Measurements from ENCODE around the gene HMCN2. TPM values are rescaled to one million over a fixed set of nuclear protein-coding genes. Genes with fewer than 3 reads are reported as not detected.

The HMCN2 gene
- total RNA-seq, 5 donors from 2014 or later (not counting 1 experiment from before 2014, with no cell fraction given) = 0.03 TPM; not detected in 4

GRCh38 chr9:130365323-130365721, 99.8 kb downstream of the HMCN2 start:
- no peak for DNase-seq
- H3K36me3 Mint-ChIP-seq = no peaks in the 10 kb centered on the region
- Histone ChIP-seq H3K36me3 (ENCODE audit: control insufficient read depth in 2 of 2, extremely low read depth in 1 of 2, insufficient read depth in 1 of 2, low read length in 1 of 2) (no peaks in the 10 kb centered on the region), H3K4me1 (ENCODE audit: control insufficient read depth in 1 of 2, extremely low read depth in 1 of 2, insufficient read depth in 2 of 2, low read length in 2 of 2) (no peaks in the 10 kb centered on the region), H3K27me3 (replicated peaks in 1 of 2; ENCODE audit: control insufficient read depth in 2 of 2, extremely low read depth in 1 of 2, insufficient read depth in 2 of 2, low read length in 1 of 2) (peaks cover 0 to 23% of the 10 kb centered on the region in 2 experiments), H3K27ac (ENCODE audit: low read length) (no peak overlapping the region), H3K9me3 (no peaks in the 10 kb centered on the region), H3K4me3 (ENCODE audit: control insufficient read depth in 1 of 2, extremely low read depth in 1 of 2, low read length in 1 of 2) (no peak overlapping the region)
- H3K27ac Mint-ChIP-seq = no peak overlapping the region
- WGBS (ENCODE audit: insufficient coverage) = 75% methylated on average over 6 of the region's 10 CpGs
- no peak for ATAC-seq (replicated peaks in 1 of 4)
- peaks cover 0 to 5% of the 10 kb centered on the region in 2 donors for H3K27me3 Mint-ChIP-seq
- no peak overlapping the region for H3K4me3 Mint-ChIP-seq
- POLR2A ChIA-PET = no interaction called here
- CTCF ChIA-PET = no interaction called here
- peaks cover 0 to 4% (median 0%) of the 10 kb centered on the region in 3 donors for H3K9me3 Mint-ChIP-seq
- peaks cover 5 to 10% (median 5%) of the 10 kb centered on the region in 3 donors for H3K4me1 Mint-ChIP-seq

- Histone ChIP-seq H3K4me1 (ENCODE audit: control insufficient read depth in 1 of 2, extremely low read depth in 1 of 2, insufficient read depth in 2 of 2, low read length in 2 of 2) (no peaks in the 10 kb centered on the region), H3K4me3 (ENCODE audit: control insufficient read depth in 1 of 2, extremely low read depth in 1 of 2, low read length in 1 of 2) (no peak overlapping the region), H3K36me3 (ENCODE audit: control insufficient read depth in 2 of 2, extremely low read depth in 1 of 2, insufficient read depth in 1 of 2, low read length in 1 of 2) (no peaks in the 10 kb centered on the region), H3K27me3 (replicated peaks in 1 of 2; ENCODE audit: control insufficient read depth in 2 of 2, extremely low read depth in 1 of 2, insufficient read depth in 2 of 2, low read length in 1 of 2) (peaks cover 0 to 23% of the 10 kb centered on the region in 2 experiments), H3K27ac (ENCODE audit: low read length) (no peak overlapping the region), H3K9me3 (no peaks in the 10 kb centered on the region)
- H3K36me3 Mint-ChIP-seq = no peaks in the 10 kb centered on the region
- no peak for ATAC-seq (replicated peaks in 1 of 4)
- WGBS (ENCODE audit: insufficient coverage) = 83% methylated on average over 1 of the region's 3 CpGs
- ChIA-PET CTCF (no interaction called here), POLR2A (no interaction called here)
- H3K4me1 Mint-ChIP-seq = peaks cover 5 to 10% (median 5%) of the 10 kb centered on the region in 3 donors
- H3K27me3 Mint-ChIP-seq = peaks cover 0 to 5% of the 10 kb centered on the region in 2 donors
- H3K9me3 Mint-ChIP-seq = peaks cover 0 to 4% (median 0%) of the 10 kb centered on the region in 3 donors
- H3K27ac Mint-ChIP-seq = no peak overlapping the region
- no peak overlapping the region for H3K4me3 Mint-ChIP-seq
- DNase-seq = no peak
These were observed 100.5 kb downstream of the HMCN2 start for GRCh38 chr9:130366072-130366471.

GRCh38 chr9:130366888-130367550, 101.5 kb downstream of the HMCN2 start:
- peaks cover 0 to 5% of the 10 kb centered on the region in 2 donors for H3K27me3 Mint-ChIP-seq
- H3K27ac Mint-ChIP-seq = no peak overlapping the region
- H3K36me3 ChIP-seq (ENCODE audit: control insufficient read depth in 2 of 2, extremely low read depth in 1 of 2, insufficient read depth in 1 of 2, low read length in 1 of 2) = no peaks in the 10 kb centered on the region
- peaks cover 5 to 10% (median 5%) of the 10 kb centered on the region in 3 donors for H3K4me1 Mint-ChIP-seq
- CTCF ChIA-PET = no interaction called here
- WGBS (ENCODE audit: insufficient coverage) = 82% methylated on average over 7 of the region's 8 CpGs
- H3K27me3 ChIP-seq (replicated peaks in 1 of 2; ENCODE audit: control insufficient read depth in 2 of 2, extremely low read depth in 1 of 2, insufficient read depth in 2 of 2, low read length in 1 of 2) = peaks cover 0 to 24% of the 10 kb centered on the region in 2 experiments
- H3K36me3 Mint-ChIP-seq = no peaks in the 10 kb centered on the region
- no peak overlapping the region for H3K4me3 ChIP-seq (ENCODE audit: control insufficient read depth in 1 of 2, extremely low read depth in 1 of 2, low read length in 1 of 2)
- DNase-seq (no peak), ATAC-seq (replicated peaks in 1 of 4) (no peak)
- H3K27ac ChIP-seq (ENCODE audit: low read length) = no peak overlapping the region
- H3K4me3 Mint-ChIP-seq = no peak overlapping the region
- POLR2A ChIA-PET = no interaction called here
- no peaks in the 10 kb centered on the region for H3K9me3 ChIP-seq
- peaks cover 0 to 4% (median 0%) of the 10 kb centered on the region in 3 donors for H3K9me3 Mint-ChIP-seq
- no peaks in the 10 kb centered on the region for H3K4me1 ChIP-seq (ENCODE audit: control insufficient read depth in 1 of 2, extremely low read depth in 1 of 2, insufficient read depth in 2 of 2, low read length in 2 of 2)

DNA sequence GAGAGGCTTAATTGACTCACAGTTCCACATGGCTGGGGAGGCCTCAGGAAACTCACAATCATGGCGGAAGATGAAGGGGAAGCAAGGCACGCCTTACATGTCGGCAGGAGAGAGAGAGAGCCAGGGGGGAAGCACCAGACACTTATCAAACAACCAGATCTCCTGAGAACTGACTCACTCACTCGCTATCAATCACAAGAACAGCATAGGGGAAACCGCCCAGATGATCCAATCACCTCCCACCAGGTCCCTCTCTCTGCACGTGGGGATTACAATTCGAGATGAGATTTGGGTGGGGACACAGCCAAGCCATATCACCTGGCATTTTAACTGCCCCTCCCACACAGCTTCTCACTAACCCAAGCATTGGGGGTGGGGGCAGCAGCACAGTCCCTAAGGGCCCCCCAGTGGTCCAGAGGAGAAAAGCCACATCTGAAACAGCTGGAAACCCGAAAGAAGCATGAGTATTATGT, 103.1 kb downstream of the HMCN2 start:
- CTCF ChIA-PET = no interaction called here

GRCh38 chr9:130370226-130370625, 104.7 kb downstream of the HMCN2 start:
- H3K27ac ChIP-seq (ENCODE audit: low read length) = no peak overlapping the region
- H3K27me3 Mint-ChIP-seq = peaks cover 2 to 6% of the 10 kb centered on the region in 2 donors

More for the DNA sequence above, 103.1 kb downstream of the HMCN2 start:
- H3K4me3 ChIP-seq (ENCODE audit: control insufficient read depth in 1 of 2, extremely low read depth in 1 of 2, low read length in 1 of 2) = no peak overlapping the region
- H3K36me3 Mint-ChIP-seq = no peaks in the 10 kb centered on the region
- no peaks in the 10 kb centered on the region for H3K4me1 ChIP-seq (ENCODE audit: control insufficient read depth in 1 of 2, extremely low read depth in 1 of 2, insufficient read depth in 2 of 2, low read length in 2 of 2)
- H3K9me3 ChIP-seq = no peaks in the 10 kb centered on the region
- H3K9me3 Mint-ChIP-seq = peaks cover 0 to 4% (median 0%) of the 10 kb centered on the region in 3 donors
- peak in 2 of 4 experiments; percentile 13 to 44 for ATAC-seq (replicated peaks in 1 of 4)
- 0% methylated on average over 1 of the region's 8 CpGs for WGBS (ENCODE audit: insufficient coverage)
- no peaks in the 10 kb centered on the region for H3K36me3 ChIP-seq (ENCODE audit: control insufficient read depth in 2 of 2, extremely low read depth in 1 of 2, insufficient read depth in 1 of 2, low read length in 1 of 2)
- no peak overlapping the region for H3K27ac ChIP-seq (ENCODE audit: low read length)
- POLR2A ChIA-PET = no interaction called here
- H3K27me3 Mint-ChIP-seq = peaks cover 2 to 5% of the 10 kb centered on the region in 2 donors
- H3K27me3 ChIP-seq (replicated peaks in 1 of 2; ENCODE audit: control insufficient read depth in 2 of 2, extremely low read depth in 1 of 2, insufficient read depth in 2 of 2, low read length in 1 of 2) = peaks cover 0 to 25% of the 10 kb centered on the region in 2 experiments
- H3K4me1 Mint-ChIP-seq = peaks cover 5 to 10% (median 5%) of the 10 kb centered on the region in 3 donors
- no peak overlapping the region for H3K4me3 Mint-ChIP-seq
- DNase-seq = no peak
- no peak overlapping the region for H3K27ac Mint-ChIP-seq

DNA sequence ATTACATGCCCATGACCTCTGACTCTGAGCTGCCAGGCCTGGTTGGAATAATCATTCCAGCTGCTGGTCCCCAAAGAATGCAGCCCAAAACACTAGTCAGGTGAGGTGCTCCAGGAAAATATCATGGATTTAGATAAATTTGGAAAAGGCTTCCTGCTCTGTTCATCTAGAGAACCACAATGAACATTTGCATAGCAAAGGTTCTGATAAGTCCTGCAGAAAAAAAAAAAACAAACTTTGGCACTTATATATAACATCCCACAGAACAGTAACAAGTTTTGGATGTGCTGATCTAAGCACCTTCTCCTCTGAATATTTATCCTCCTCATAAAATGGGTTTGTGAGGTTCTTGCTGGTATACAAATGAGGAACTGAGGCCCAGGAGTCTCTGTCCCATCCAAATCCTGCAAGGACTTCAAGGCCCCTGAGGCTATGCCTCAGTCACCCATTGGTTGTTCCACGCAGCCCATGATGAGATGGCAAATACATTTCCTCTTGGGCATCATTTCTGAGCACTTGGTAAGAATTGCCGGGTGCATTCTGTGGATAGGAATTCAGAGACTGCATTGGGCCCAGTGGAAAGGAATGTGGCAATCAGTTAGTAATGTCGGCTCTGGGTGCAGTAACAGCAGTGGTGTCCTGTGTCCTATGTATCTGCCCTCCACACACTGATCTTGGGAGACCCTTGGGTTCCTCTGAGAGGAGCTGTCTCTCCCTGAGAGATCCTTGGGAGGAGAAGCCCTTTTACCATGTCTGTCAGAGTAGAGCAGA, 105.8 kb downstream of the HMCN2 start:
- no peak overlapping the region for H3K4me3 ChIP-seq (ENCODE audit: control insufficient read depth in 1 of 2, extremely low read depth in 1 of 2, low read length in 1 of 2)
- H3K4me1 ChIP-seq (ENCODE audit: control insufficient read depth in 1 of 2, extremely low read depth in 1 of 2, insufficient read depth in 2 of 2, low read length in 2 of 2) = no peaks in the 10 kb centered on the region
- Mint-ChIP-seq H3K4me3 (no peak overlapping the region), H3K36me3 (no peaks in the 10 kb centered on the region), H3K27ac (no peak overlapping the region), H3K27me3 (peaks cover 2 to 6% of the 10 kb centered on the region in 2 donors), H3K4me1 (peaks cover 5 to 10% (median 5%) of the 10 kb centered on the region in 3 donors), H3K9me3 (peaks cover 0 to 4% (median 0%) of the 10 kb centered on the region in 3 donors)
- ATAC-seq (replicated peaks in 1 of 4) (no peak), DNase-seq (no peak)
- peaks cover 0 to 27% of the 10 kb centered on the region in 2 experiments for H3K27me3 ChIP-seq (replicated peaks in 1 of 2; ENCODE audit: control insufficient read depth in 2 of 2, extremely low read depth in 1 of 2, insufficient read depth in 2 of 2, low read length in 1 of 2)
- no peaks in the 10 kb centered on the region for H3K36me3 ChIP-seq (ENCODE audit: control insufficient read depth in 2 of 2, extremely low read depth in 1 of 2, insufficient read depth in 1 of 2, low read length in 1 of 2)
- ChIA-PET CTCF (no interaction called here), POLR2A (no interaction called here)
- H3K27ac ChIP-seq (ENCODE audit: low read length) = no peak overlapping the region
- 94% methylated on average over 2 of the region's 3 CpGs for WGBS (ENCODE audit: insufficient coverage)
- no peaks in the 10 kb centered on the region for H3K9me3 ChIP-seq

More at GRCh38 chr9:130370226-130370625, 104.7 kb downstream of the HMCN2 start:
- H3K9me3 ChIP-seq = no peaks in the 10 kb centered on the region
- peaks cover 0 to 24% of the 10 kb centered on the region in 2 experiments for H3K27me3 ChIP-seq (replicated peaks in 1 of 2; ENCODE audit: control insufficient read depth in 2 of 2, extremely low read depth in 1 of 2, insufficient read depth in 2 of 2, low read length in 1 of 2)
- DNase-seq (no peak), ATAC-seq (replicated peaks in 1 of 4) (no peak)
- no peak overlapping the region for H3K4me3 ChIP-seq (ENCODE audit: control insufficient read depth in 1 of 2, extremely low read depth in 1 of 2, low read length in 1 of 2)
- peaks cover 0 to 4% (median 0%) of the 10 kb centered on the region in 3 donors for H3K9me3 Mint-ChIP-seq
- H3K36me3 ChIP-seq (ENCODE audit: control insufficient read depth in 2 of 2, extremely low read depth in 1 of 2, insufficient read depth in 1 of 2, low read length in 1 of 2) = no peaks in the 10 kb centered on the region
- no peaks in the 10 kb centered on the region for H3K36me3 Mint-ChIP-seq
- H3K4me3 Mint-ChIP-seq = no peak overlapping the region
- ChIA-PET CTCF (no interaction called here), POLR2A (no interaction called here)
- WGBS (ENCODE audit: insufficient coverage) = 88% methylated on average over 1 of the region's 7 CpGs
- H3K27ac Mint-ChIP-seq = no peak overlapping the region
- H3K4me1 Mint-ChIP-seq = peaks cover 5 to 10% (median 5%) of the 10 kb centered on the region in 3 donors
- no peaks in the 10 kb centered on the region for H3K4me1 ChIP-seq (ENCODE audit: control insufficient read depth in 1 of 2, extremely low read depth in 1 of 2, insufficient read depth in 2 of 2, low read length in 2 of 2)

Data from T-cell (primary cell).